ENCODE data around the gene ZNHIT3.
"Not testable (repeated sequence)": the region's sequence is repeated elsewhere in the genome, so short reads cannot be mapped to it uniquely, and the experiment has no call there.

The ZNHIT3 gene

GRCh38 chr17:36482611-36483504 is 3.6 kb upstream of the ZNHIT3 start:
- peak in 50 of 51 donors; percentile 16 to 90 (median 68) for DNase-seq

GRCh38 chr17:36484021-36484420 is 2.5 kb upstream of the ZNHIT3 start:
- DNase-seq = not testable (repeated sequence)

GRCh38 chr17:36485027-36485426 is 1.5 kb upstream of the ZNHIT3 start:
- no peak for DNase-seq

GRCh38 chr17:36485805-36486203 is 677 bp upstream of the ZNHIT3 start:
- no peak for DNase-seq

- DNase-seq = no peak
Measured at GRCh38 chr17:36493956-36494355, 7.5 kb downstream of the ZNHIT3 start.

GRCh38 chr17:36494674-36495073 is 8.2 kb downstream of the ZNHIT3 start:
- no peak for DNase-seq

GRCh38 chr17:36495076-36495578 is 8.6 kb downstream of the ZNHIT3 start:
- DNase-seq = no peak

GRCh38 chr17:36496018-36496789 is 9.7 kb downstream of the ZNHIT3 start:
- DNase-seq = peak in 22 of 51 donors; percentile 3 to 66 (median 28)

GRCh38 chr17:36498155-36498554 is 11.7 kb downstream of the ZNHIT3 start:
- DNase-seq = no peak

GRCh38 chr17:36498560-36499300 is 12.2 kb downstream of the ZNHIT3 start:
- no peak for DNase-seq

GRCh38 chr17:36500745-36501225 is 14.3 kb downstream of the ZNHIT3 start:
- DNase-seq = no peak

GRCh38 chr17:36501351-36501750 is 14.9 kb downstream of the ZNHIT3 start:
- DNase-seq = no peak

GRCh38 chr17:36501963-36502362 is 15.5 kb downstream of the ZNHIT3 start:
- no peak for DNase-seq

- DNase-seq = no peak
Measured at GRCh38 chr17:36503456-36504155, 17.1 kb downstream of the ZNHIT3 start.

- no peak for DNase-seq
Measured at GRCh38 chr17:36504156-36504545, 17.7 kb downstream of the ZNHIT3 start.

- no peak for DNase-seq
Measured at GRCh38 chr17:36505171-36505570, 18.7 kb downstream of the ZNHIT3 start.

- DNase-seq = no peak
Measured at GRCh38 chr17:36506249-36506826, 19.9 kb downstream of the ZNHIT3 start.

GRCh38 chr17:36506831-36507230 is 20.4 kb downstream of the ZNHIT3 start:
- DNase-seq = no peak

- no peak for DNase-seq
Measured at GRCh38 chr17:36507266-36507665, 20.8 kb downstream of the ZNHIT3 start.

GRCh38 chr17:36508439-36508838 is 22.0 kb downstream of the ZNHIT3 start:
- not testable (repeated sequence) for DNase-seq

Measured in hypothalamus (tissue), 51 donors.